Breast epithelium (tissue), 4 donors: Measurements from ENCODE around the gene CNGA4. TPM values are rescaled to one million over a fixed set of nuclear protein-coding genes. Genes with fewer than 3 reads are reported as not detected.

Experiments used
- DNase-seq, 2 donors: peaks; one replicate each; pipeline ENCODE4 v3.0.0-alpha.2; 2019; ENCODE audit warnings: low spot score in 2 of 2
- H3K27ac ChIP-seq, 2 donors: fragments of 200-600 bp; sonication (generic) in 1 of 2; one replicate each; pipeline ENCODE4 v1.5.1; 2016 to 2019; ENCODE audit warnings: mild to moderate bottlenecking in 1 of 2
- H3K27me3 ChIP-seq, 2 donors: fragments of 200-600 bp; sonication (generic) in 1 of 2; one replicate each; pipeline versions ENCODE4 v1.5.1 to v1.6.0; 2017 to 2019; ENCODE audit warnings: control low read depth in 1 of 2, mild to moderate bottlenecking in 1 of 2
- H3K36me3 ChIP-seq: fragments of 200-600 bp; one replicate; pipeline ENCODE4 v1.5.1; 2019
- H3K4me1 ChIP-seq, 2 donors: fragments of 200-600 bp; sonication (generic); one replicate each; pipeline ENCODE4 v1.5.1; 2016 to 2019; ENCODE audit warnings: control low read depth in 1 of 2
- H3K4me3 ChIP-seq, 3 donors: fragments of 200-600 bp; sonication (generic); 1 replicate in 2 of 3; 2 replicates in 1 of 3; pipeline ENCODE4 v1.5.1; 2016 to 2019; ENCODE audit warnings: mild to moderate bottlenecking in 3 of 3, moderate library complexity in 2 of 3
- H3K9me3 ChIP-seq, 2 donors: fragments of 200-600 bp; sonication (generic) in 1 of 2; one replicate each; pipeline ENCODE4 v1.5.1; 2016 to 2019; ENCODE audit warnings: control low read depth in 1 of 2
- POLR2A ChIP-seq: fragments of 450-650 bp; IDR thresholded peaks from one replicate; pipeline ENCODE4 v1.6.1; 2016; ENCODE audit warnings: antibody characterized with exemption, mild to moderate bottlenecking, moderate library complexity
- POLR2AphosphoS5 ChIP-seq, 3 donors: sonication (generic); formaldehyde crosslinking; IDR thresholded peaks; one replicate each; pipeline ENCODE4 v1.6.1; 2017; ENCODE audit warnings: antibody characterized with exemption in 3 of 3
- intact Hi-C: fragments of 100-400 bp; cut with DNase I; formaldehyde crosslinking; loops from one replicate; pipeline ENCODE4 v1.15.1; 2023; ENCODE audit warnings: low total_unique reads
- total RNA-seq, 3 donors: library from RNA; depleted of rRNA; stranded (reverse); fragments of >200 nt; gene quantifications; one replicate each; pipeline ENCODE4 v1.1.0, GENCODE V29; 2016
- TF ChIP-seq, protein P1 (sequence below), 3 donors: fragments of 450-650 bp; IDR thresholded peaks; one replicate each; pipeline ENCODE4 v1.5.1; 2016 to 2017; ENCODE audit warnings: antibody characterized with exemption in 3 of 3, mild to moderate bottlenecking in 3 of 3, moderate library complexity in 3 of 3

Gene CNGA4
- total RNA-seq, 3 donors from 2014 or later = 0.29 to 0.48 TPM; not detected in 1

DNA sequence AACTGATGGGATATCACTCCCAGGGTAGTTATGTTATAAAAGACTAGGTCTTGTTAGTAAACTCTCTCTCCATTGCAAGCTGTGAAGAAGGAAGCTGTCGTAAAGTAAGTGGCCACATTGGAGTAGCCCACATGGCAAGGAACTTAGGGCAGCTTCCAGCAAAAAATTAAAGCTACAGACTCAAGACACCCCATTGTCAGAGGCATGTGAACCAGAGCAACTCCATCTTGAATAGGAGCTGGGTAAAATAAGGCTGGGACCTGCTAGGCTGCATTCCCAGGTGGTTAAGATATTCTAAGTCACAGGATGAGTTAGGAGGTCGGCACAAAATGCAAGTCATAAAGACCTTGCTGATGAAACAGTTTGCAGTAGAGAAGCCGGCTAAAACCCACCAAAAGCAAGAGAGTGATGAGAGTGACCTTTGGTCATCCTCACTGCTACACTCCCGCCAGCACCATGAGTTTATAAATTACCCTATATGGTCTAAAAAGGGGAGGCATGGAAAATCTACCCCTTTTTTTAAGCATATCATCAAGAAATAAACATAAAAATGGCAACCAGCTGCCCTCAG, 44.6 kb downstream of the CNGA4 start:
- no peak for DNase-seq
- Histone ChIP-seq H3K36me3 (no peaks in the 10 kb centered on the region), H3K27me3 (no peaks in the 10 kb centered on the region), H3K4me1 (no peaks in the 10 kb centered on the region), H3K4me3 (no peak overlapping the region), H3K27ac (no peak overlapping the region), H3K9me3 (no peaks in the 10 kb centered on the region)
- TF ChIP-seq POLR2A (no peak), POLR2AphosphoS5 (IDR thresholded peaks at IDR 0.05) (no peak)
- TF ChIP-seq, protein P1, sequence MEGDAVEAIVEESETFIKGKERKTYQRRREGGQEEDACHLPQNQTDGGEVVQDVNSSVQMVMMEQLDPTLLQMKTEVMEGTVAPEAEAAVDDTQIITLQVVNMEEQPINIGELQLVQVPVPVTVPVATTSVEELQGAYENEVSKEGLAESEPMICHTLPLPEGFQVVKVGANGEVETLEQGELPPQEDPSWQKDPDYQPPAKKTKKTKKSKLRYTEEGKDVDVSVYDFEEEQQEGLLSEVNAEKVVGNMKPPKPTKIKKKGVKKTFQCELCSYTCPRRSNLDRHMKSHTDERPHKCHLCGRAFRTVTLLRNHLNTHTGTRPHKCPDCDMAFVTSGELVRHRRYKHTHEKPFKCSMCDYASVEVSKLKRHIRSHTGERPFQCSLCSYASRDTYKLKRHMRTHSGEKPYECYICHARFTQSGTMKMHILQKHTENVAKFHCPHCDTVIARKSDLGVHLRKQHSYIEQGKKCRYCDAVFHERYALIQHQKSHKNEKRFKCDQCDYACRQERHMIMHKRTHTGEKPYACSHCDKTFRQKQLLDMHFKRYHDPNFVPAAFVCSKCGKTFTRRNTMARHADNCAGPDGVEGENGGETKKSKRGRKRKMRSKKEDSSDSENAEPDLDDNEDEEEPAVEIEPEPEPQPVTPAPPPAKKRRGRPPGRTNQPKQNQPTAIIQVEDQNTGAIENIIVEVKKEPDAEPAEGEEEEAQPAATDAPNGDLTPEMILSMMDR (IDR thresholded peaks at IDR 0.05) = no peak
- intact Hi-C loops = no loop called here

DNA sequence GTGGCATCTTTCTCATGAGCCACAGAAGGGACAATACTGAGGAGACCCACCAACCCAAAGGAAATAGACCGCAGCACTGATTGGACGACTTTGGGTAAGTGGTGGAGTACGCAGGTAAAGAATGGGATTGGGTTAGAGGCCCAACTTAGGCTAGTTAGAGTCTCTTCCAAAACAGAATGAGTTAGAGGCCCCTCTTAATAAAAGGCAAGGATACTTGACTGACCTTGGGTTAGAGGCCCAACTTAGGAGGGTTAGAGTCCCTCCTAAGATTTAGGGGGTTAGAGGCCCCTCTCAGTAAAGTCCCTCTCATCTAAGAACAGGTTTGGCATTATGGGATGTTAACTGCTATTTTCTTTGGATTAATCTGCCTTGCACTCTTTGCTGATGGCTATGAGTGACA, 45.4 kb downstream of the CNGA4 start:
- Histone ChIP-seq H3K27me3 (no peaks in the 10 kb centered on the region), H3K4me3 (no peak overlapping the region), H3K36me3 (no peaks in the 10 kb centered on the region), H3K4me1 (no peaks in the 10 kb centered on the region), H3K27ac (no peak overlapping the region), H3K9me3 (no peaks in the 10 kb centered on the region)
- no peak for DNase-seq
- TF ChIP-seq, protein P1 (IDR thresholded peaks at IDR 0.05) = no peak
- no peak for TF ChIP-seq POLR2AphosphoS5 (IDR thresholded peaks at IDR 0.05)
- no peak for TF ChIP-seq POLR2A
- intact Hi-C loops = no loop called here

DNA sequence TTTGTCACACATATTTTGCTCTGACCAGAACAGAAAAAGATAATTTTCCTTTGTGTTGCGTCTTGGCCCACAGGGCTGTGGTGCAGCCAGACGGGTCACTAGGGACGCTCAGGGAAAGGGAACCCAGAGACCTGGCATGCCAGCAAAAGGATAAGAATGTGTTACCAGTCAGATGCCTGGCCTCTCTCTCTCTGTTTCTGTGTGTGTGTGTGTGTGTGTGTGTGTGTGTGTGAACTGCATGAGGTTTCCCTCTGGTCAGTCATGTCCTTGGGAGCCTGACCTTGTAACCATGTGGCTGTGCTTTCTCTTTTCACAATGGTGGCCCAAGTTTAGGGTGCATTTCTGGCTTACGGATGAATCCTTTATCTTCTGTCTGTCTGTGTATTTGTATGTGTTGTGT, 46.1 kb downstream of the CNGA4 start:
- Histone ChIP-seq H3K4me3 (no peak overlapping the region), H3K36me3 (no peaks in the 10 kb centered on the region), H3K9me3 (no peaks in the 10 kb centered on the region), H3K27me3 (no peaks in the 10 kb centered on the region), H3K4me1 (no peaks in the 10 kb centered on the region), H3K27ac (no peak overlapping the region)
- intact Hi-C loops = no loop called here
- no peak for DNase-seq
- TF ChIP-seq POLR2A (no peak), POLR2AphosphoS5 (IDR thresholded peaks at IDR 0.05) (no peak)
- TF ChIP-seq, protein P1 (IDR thresholded peaks at IDR 0.05) = no peak

Other genes with a start within 250 kb of the CNGA4 start
- not detected for gene OR56A4, start 232.1 kb upstream of the CNGA4 start, total RNA-seq
- not detected for gene OR56A1, start 208.3 kb upstream of the CNGA4 start, total RNA-seq
- gene OR56B4, start 131.4 kb upstream of the CNGA4 start, total RNA-seq = not detected
- under 1 TPM in 1 of 3 donors, not detected in 2; 0.33 TPM for gene OR52B2, start 68.8 kb upstream of the CNGA4 start, total RNA-seq
- not detected for gene OR52W1, start 39.9 kb upstream of the CNGA4 start, total RNA-seq
- gene C11orf42, start 33.5 kb upstream of the CNGA4 start, total RNA-seq = not detected
- 10 to 100 TPM; 34.7 to 42.6 (median 42.1) TPM for gene FHIP1B, start 4.5 kb upstream of the CNGA4 start, total RNA-seq
- gene CCKBR, start 20.7 kb downstream of the CNGA4 start, total RNA-seq = not detected
- gene CAVIN3, start 81.4 kb downstream of the CNGA4 start, total RNA-seq = 100 to 1,000 TPM in 1 of 3 donors, 10 to 100 TPM in 2; 53.1 to 130 (median 78.3) TPM
- gene SMPD1, start 151.4 kb downstream of the CNGA4 start, total RNA-seq = 10 to 100 TPM; 15.7 to 30.4 (median 17.3) TPM
- gene APBB1, start 180.0 kb downstream of the CNGA4 start, total RNA-seq = 10 to 100 TPM; 25.6 to 40.0 (median 36.3) TPM
- gene HPX, start 201.9 kb downstream of the CNGA4 start, total RNA-seq = 10 to 100 TPM in 2 of 3 donors, under 1 TPM in 1; 0.96 to 25.2 (median 12.9) TPM
- gene TRIM3, start 234.9 kb downstream of the CNGA4 start, total RNA-seq = 10 to 100 TPM; 21.6 to 43.9 (median 32.6) TPM
- gene ARFIP2, start 242.2 kb downstream of the CNGA4 start, total RNA-seq = 100 to 1,000 TPM in 2 of 3 donors, 10 to 100 TPM in 1; 40.0 to 129 (median 121) TPM
- gene TIMM10B, start 242.4 kb downstream of the CNGA4 start, total RNA-seq = 10 to 100 TPM; 30.7 to 49.2 (median 39.3) TPM